ENCODE measurements around the gene PTPRO.

- no peak for TF ChIP-seq CTCF (IDR thresholded peaks at IDR 0.05; ENCODE audit: low read depth, low read length)
- TF ChIP-seq POLR2A (IDR thresholded peaks at IDR 0.05; ENCODE audit: extremely low read depth, insufficient read length): no peak
- no peak for TF ChIP-seq MAX (IDR thresholded peaks at IDR 0.05; ENCODE audit: low read depth, low read length)
- no peak for TF ChIP-seq MYC (IDR thresholded peaks at IDR 0.05; ENCODE audit: low read depth, low read length)
Measured at GRCh38 chr12:15556411-15557102, 234.2 kb downstream of the PTPRO start.

Data from NB4 (cell line).